Testis (tissue), 2 donors: ENCODE results near the gene CHD5.

Source experiments
- POLR2A ChIP-seq: fragments of 450-650 bp; IDR thresholded peaks from one replicate; pipeline ENCODE4 v1.6.1; 2017; ENCODE audit warnings: antibody characterized with exemption, mild to moderate bottlenecking, moderate library complexity
- TF ChIP-seq, protein P1 (sequence below), 3 experiments: fragments of 450-650 bp in 2 of 3; fragments of 200-600 bp in 1 of 3; sonication (generic) in 1 of 3; IDR thresholded peaks; one replicate each; pipeline ENCODE4 v1.5.1; 2016 to 2019; ENCODE audit warnings: antibody characterized with exemption in 3 of 3, mild to moderate bottlenecking in 2 of 3, moderate library complexity in 1 of 3

- TF ChIP-seq, protein P1, sequence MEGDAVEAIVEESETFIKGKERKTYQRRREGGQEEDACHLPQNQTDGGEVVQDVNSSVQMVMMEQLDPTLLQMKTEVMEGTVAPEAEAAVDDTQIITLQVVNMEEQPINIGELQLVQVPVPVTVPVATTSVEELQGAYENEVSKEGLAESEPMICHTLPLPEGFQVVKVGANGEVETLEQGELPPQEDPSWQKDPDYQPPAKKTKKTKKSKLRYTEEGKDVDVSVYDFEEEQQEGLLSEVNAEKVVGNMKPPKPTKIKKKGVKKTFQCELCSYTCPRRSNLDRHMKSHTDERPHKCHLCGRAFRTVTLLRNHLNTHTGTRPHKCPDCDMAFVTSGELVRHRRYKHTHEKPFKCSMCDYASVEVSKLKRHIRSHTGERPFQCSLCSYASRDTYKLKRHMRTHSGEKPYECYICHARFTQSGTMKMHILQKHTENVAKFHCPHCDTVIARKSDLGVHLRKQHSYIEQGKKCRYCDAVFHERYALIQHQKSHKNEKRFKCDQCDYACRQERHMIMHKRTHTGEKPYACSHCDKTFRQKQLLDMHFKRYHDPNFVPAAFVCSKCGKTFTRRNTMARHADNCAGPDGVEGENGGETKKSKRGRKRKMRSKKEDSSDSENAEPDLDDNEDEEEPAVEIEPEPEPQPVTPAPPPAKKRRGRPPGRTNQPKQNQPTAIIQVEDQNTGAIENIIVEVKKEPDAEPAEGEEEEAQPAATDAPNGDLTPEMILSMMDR (IDR thresholded peaks at IDR 0.05), result no peak
- no peak for TF ChIP-seq POLR2A
Measured at GRCh38 chr1:6111571-6111970, 68.5 kb downstream of the CHD5 start.
